ENCODE measurements around the gene AMBP.
A peak's percentile ranks its signal among the peaks of the same experiment; 100 is the strongest.

AMBP gene

DNA sequence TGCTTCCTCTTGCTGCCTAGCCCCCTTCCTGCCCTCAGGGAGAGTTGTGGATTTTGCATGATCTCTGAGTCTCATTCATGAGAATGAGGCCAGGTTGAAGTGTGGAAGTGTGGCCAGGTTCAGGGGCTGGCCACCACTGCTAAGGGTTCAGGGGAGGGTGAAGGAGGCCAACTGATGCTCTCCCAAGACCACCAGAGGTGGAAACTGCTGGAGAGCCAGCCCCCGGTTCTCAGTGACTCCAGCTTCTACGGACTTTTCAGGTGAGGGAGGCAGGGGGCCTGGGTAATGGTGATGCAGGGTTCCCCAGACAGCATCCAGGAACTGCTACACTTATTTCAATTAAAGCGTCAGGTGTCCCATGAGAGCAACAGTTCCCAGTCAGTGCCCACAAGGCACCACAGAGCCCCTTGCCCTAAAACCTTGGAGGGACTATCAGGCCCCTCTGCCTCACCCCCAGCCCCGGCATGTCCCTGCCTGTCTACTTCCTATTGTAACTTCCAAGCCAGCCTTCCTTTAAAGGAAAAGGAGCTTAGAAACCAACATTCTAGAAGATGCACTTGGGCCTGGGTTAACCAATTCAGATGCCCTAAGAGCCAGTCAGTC, 50.1 kb downstream of the AMBP start:
- no peaks in the 10 kb centered on the region for H3K4me1 Mint-ChIP-seq
- no peaks in the 10 kb centered on the region for H3K36me3 Mint-ChIP-seq
- no peak overlapping the region for H3K27ac Mint-ChIP-seq
- no peak overlapping the region for H3K4me3 Mint-ChIP-seq
- peaks cover 15% of the 10 kb centered on the region for H3K9me3 Mint-ChIP-seq
- no peak for ATAC-seq
- DNase-seq (ENCODE audit: low spot score in 2 of 2), result no peak

DNA sequence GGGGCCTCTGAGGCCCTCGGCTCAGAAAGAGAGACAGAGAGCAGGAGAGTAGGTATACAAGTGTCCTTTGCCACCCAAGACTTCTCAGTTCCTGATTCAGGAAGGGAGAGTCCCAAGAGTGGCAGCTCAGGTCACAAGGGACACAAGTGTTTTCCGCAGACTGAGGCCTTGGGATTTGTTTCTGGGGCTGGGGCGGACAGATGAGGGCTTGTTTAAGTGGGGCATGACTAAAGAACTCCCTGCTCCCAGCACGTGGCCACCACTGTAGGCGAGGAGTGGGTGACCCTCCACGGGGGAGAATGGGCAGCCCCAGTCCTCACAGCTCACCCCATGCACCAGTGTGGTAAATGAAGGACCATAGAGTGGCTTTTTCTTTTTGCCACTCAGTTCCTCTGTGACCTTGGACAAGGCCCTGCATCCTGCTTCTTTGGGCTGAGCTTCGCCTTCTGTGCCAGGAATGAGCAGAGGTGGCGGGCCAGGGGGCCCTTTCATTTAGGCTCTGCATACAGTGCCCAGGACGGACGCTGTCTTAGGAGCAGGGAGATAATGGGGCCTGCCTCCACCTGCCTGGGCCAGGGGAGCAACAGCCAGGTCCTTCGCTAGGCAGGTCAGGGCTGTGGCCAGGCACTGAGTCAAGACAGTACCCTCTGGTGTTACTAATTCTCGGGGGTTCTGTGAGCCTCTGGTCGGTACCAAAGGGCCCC, 50.8 kb downstream of the AMBP start:
- ATAC-seq, result no peak

DNA sequence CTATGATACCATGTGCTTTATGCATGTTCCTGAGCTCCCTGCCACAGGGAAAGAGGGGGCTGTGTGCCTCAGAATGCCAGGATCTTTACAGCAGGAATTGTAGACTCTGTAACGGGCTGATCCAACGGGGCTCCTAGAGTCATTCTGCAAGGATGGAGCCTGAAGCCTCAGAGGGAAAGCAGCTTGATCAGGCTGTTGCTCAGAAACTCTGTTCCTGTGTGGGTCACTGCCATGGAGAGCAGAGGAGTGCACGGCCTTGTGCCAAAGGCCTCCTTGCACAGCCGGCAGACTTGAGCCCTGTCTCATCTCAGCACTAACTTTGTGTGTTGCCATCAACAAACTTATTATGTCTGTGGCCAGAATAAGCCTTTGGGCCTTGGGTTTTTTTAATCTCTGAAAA, 51.8 kb downstream of the AMBP start:
- no peak overlapping the region for H3K27ac Mint-ChIP-seq
- H3K36me3 Mint-ChIP-seq, result no peaks in the 10 kb centered on the region
- no peaks in the 10 kb centered on the region for H3K4me1 Mint-ChIP-seq
- no peak overlapping the region for H3K4me3 Mint-ChIP-seq
- peaks cover 18% of the 10 kb centered on the region for H3K9me3 Mint-ChIP-seq
- peak in 1 of 2 donors; percentile 32 for DNase-seq (ENCODE audit: low spot score in 2 of 2)
- no peak for ATAC-seq

More for the DNA sequence above, 50.8 kb downstream of the AMBP start:
- peaks cover 18% of the 10 kb centered on the region for H3K9me3 Mint-ChIP-seq
- peak in 1 of 2 donors; percentile 45 for DNase-seq (ENCODE audit: low spot score in 2 of 2)
- H3K4me3 Mint-ChIP-seq, result no peak overlapping the region
- no peaks in the 10 kb centered on the region for H3K4me1 Mint-ChIP-seq
- no peak overlapping the region for H3K27ac Mint-ChIP-seq
- H3K36me3 Mint-ChIP-seq, result no peaks in the 10 kb centered on the region

DNA sequence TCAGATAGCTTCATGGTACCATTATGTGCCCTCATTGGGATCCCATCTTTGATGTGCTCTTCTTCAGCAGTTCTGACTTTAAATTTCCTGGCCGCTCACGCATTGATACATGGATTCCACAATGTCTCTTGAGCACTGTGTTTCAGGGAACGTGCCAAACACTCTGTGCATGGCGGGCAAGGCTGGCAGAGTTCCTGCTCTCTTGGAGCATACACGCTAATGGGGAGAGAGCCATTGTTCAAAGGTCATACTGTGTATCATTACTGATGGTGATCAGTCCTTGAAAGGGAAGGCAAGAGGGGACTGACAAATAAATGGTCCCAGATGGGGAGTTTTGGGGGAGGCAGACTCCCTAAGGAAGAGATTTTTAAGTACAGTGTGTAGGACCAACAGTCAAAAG, 52.3 kb downstream of the AMBP start:
- no peaks in the 10 kb centered on the region for H3K4me1 Mint-ChIP-seq

DNA sequence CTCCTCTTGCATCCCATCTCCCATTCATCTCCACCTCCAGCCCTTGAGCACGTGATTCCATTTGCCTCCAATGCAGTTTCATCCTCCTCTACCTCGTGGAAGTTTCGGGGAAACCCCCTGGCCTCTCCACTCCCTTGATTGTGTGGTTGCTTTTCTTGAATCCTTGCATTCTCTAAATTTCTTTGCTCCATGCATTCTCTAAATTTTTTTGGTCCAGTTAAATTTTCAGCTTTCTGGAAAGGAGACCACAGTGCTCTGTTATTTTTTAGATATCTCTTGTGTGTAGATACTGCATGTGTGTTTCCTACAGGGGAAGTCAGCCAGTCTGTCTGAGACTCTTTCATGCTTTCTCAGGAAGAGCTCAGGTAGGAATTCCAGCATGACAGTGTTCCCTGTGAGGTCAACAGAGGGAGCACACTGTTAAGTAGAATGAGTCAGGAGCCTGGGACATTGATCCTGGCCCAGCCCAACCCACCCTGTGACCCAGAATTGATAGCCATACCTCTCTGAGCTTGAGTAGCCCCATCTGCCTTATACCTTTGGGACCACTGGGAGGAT, 52.8 kb downstream of the AMBP start:
- H3K27ac Mint-ChIP-seq, result no peak overlapping the region
- no peaks in the 10 kb centered on the region for H3K36me3 Mint-ChIP-seq
- H3K4me3 Mint-ChIP-seq, result no peak overlapping the region
- no peaks in the 10 kb centered on the region for H3K4me1 Mint-ChIP-seq
- ATAC-seq (no peak), DNase-seq (ENCODE audit: low spot score in 2 of 2) (no peak)
- peaks cover 18% of the 10 kb centered on the region for H3K9me3 Mint-ChIP-seq

More for the DNA sequence above, 52.3 kb downstream of the AMBP start:
- H3K9me3 Mint-ChIP-seq, result peaks cover 18% of the 10 kb centered on the region
- no peak for ATAC-seq
- DNase-seq (ENCODE audit: low spot score in 2 of 2), result no peak
- H3K36me3 Mint-ChIP-seq, result no peaks in the 10 kb centered on the region
- no peak overlapping the region for H3K4me3 Mint-ChIP-seq
- H3K27ac Mint-ChIP-seq, result no peak overlapping the region

DNA sequence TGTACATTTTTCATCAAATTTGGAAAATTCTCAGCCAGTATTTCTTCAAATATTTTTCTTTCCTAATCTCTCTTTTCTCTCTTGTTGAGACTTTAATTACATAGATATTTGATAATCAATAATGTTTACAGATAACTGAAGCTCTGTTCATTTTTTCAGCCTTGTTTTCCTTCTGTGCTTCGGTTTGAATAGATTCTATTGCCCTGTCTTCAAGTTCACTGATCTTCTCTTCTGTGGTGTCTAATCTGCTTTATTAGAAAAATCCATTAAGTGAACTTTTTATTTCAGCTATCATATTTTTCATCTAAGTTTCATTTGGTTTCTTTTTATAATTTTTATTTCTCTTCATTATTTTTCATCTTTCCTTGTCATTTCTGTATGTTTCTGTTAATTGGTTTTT, 54.1 kb downstream of the AMBP start:
- no peak for ATAC-seq

DNA sequence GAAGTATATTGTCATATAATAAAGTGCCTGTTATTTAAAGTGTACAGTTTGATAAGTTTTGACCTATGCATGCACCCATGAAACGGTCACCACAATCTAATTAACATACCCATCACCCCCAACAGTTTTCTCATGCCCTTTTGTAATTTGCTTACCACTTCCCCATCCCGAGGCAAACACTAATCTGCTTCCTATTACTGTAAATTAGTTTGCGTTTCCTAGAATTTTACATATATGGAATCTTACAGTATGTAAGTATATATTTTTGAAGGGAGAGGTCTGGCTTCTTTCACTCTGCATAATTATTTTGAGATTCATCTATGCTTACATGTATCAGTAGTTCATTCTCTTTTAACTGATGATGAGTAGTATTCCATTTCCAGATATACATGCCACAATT, 56.5 kb downstream of the AMBP start:
- no peaks in the 10 kb centered on the region for H3K4me1 Mint-ChIP-seq
- no peak overlapping the region for H3K4me3 Mint-ChIP-seq
- no peak for DNase-seq (ENCODE audit: low spot score in 2 of 2)
- H3K9me3 Mint-ChIP-seq, result peaks cover 18% of the 10 kb centered on the region
- H3K36me3 Mint-ChIP-seq, result no peaks in the 10 kb centered on the region
- no peak for ATAC-seq
- no peak overlapping the region for H3K27ac Mint-ChIP-seq

More for the DNA sequence above, 54.1 kb downstream of the AMBP start:
- Mint-ChIP-seq H3K4me1 (no peaks in the 10 kb centered on the region), H3K9me3 (peaks cover 18% of the 10 kb centered on the region), H3K4me3 (no peak overlapping the region), H3K27ac (no peak overlapping the region), H3K36me3 (no peaks in the 10 kb centered on the region)
- DNase-seq (ENCODE audit: low spot score in 2 of 2), result no peak

DNA sequence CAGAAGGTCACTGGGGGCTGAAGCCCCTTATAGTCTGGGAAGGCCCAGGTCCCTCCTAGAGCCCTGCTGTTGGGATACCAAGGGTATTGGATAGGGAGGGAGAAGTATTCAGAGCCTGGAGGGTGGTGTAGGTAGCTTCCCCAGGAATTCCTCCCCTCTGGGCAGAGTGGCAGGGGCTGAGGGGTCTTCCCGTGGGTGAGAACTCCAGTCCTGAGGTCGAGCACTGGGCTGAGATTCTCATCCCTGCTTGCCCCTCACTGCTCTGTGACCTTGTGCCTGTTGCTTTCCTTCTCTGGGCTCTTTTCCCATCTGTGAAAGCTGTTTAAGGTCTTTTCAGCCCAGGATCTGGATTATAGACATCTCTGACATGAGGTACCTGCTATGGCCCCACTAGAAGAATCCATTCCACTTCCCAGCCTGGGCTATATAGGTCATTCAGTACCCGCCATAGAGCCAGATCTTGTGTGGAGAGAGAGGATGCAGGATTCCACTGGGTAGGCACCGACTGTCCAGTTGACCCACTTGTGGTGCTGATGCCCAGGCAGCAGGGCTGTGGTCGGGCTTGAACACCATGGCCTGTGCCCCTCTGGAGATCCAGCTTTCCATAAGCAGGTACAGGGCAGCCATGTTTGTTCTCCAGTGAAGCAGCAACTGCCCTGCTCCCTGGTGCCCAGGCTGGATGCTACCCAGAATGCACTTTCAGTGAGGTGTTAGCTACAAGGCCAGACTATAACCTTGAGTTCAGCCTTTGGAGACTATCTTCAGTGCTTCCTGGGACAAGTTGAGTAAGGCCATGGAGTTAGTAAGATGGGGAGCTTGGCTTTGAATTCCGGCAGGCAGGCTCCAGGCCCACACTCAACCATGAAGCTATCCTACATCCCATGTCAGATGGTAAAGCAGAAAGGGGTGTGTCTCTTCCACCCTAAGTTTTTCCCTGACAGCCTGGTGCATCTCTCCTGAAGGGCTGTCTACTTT, 60.1 kb downstream of the AMBP start:
- no peaks in the 10 kb centered on the region for H3K4me1 Mint-ChIP-seq
- H3K9me3 Mint-ChIP-seq, result peaks cover 4% of the 10 kb centered on the region

DNA sequence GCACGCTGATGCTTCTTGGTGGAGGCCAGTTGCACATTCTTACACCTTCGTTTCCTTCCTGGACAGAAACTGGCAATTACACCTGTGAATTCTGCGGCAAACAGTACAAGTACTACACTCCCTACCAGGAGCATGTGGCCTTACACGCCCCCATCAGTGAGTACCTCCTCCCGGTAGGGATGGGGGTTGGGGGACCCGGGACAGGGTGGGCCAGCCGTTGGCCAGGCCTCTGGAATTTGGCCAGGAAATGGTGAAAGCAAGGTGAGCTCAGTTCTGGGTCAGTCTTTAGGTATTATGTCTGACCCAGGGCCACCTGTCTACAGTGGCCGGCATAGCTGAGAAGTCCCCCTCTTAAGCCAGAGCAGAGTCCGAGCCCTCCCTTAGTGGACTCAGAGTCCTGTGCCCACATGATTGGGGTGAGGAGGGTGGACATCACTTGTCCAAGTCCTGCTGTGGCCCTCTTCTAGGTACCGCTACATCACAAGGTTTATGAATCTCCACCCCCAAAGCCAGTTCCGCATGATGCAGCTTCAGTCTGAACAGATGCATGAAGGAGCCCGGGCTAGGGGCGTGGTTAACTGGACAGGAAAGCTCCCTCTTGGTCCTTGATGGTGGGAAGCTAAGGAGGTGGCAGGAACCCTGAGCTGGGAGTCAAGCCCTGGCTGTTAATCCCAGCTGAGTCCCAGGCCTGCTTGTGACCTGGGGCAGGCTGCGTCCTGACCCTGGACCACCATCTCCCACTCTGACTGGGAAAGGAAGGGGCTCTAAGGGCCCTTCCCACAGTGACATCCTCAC, 61.3 kb downstream of the AMBP start:
- no peaks in the 10 kb centered on the region for H3K4me1 Mint-ChIP-seq
- peaks cover 3% of the 10 kb centered on the region for H3K9me3 Mint-ChIP-seq
- H3K4me3 Mint-ChIP-seq, result no peak overlapping the region
- H3K36me3 Mint-ChIP-seq, result no peaks in the 10 kb centered on the region
- no peak overlapping the region for H3K27ac Mint-ChIP-seq
- ATAC-seq, result peak; percentile 31
- no peak for DNase-seq (ENCODE audit: low spot score in 2 of 2)

More for the DNA sequence above, 60.1 kb downstream of the AMBP start:
- H3K36me3 Mint-ChIP-seq, result no peaks in the 10 kb centered on the region
- ATAC-seq (no peak), DNase-seq (ENCODE audit: low spot score in 2 of 2) (peak in 1 of 2 donors; percentile 30)
- no peak overlapping the region for H3K4me3 Mint-ChIP-seq
- H3K27ac Mint-ChIP-seq, result no peak overlapping the region

DNA sequence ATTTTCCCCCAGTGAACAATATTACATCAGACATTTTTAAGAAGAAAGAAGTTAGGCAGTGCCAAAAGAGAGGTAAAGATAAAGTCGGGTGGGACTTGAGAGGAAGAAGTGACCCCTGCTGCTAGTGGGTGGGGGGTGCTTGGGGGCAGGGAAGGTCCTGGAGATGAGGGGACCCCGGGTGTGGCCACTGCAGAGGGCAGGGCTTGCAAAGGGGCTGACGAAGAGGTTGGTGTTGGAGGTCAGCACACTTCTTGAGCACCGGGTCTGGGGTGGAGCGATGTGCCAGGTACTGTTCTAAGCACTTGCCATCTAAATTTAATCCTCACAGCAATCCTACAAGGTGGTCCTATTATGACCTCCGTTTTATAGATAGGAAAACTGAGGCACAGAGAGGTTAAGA, 62.0 kb downstream of the AMBP start:
- no peaks in the 10 kb centered on the region for H3K4me1 Mint-ChIP-seq
- H3K27ac Mint-ChIP-seq, result no peak overlapping the region
- H3K9me3 Mint-ChIP-seq, result peaks cover 5% of the 10 kb centered on the region
- DNase-seq (ENCODE audit: low spot score in 2 of 2) (no peak), ATAC-seq (no peak)
- no peak overlapping the region for H3K4me3 Mint-ChIP-seq
- no peaks in the 10 kb centered on the region for H3K36me3 Mint-ChIP-seq

DNA sequence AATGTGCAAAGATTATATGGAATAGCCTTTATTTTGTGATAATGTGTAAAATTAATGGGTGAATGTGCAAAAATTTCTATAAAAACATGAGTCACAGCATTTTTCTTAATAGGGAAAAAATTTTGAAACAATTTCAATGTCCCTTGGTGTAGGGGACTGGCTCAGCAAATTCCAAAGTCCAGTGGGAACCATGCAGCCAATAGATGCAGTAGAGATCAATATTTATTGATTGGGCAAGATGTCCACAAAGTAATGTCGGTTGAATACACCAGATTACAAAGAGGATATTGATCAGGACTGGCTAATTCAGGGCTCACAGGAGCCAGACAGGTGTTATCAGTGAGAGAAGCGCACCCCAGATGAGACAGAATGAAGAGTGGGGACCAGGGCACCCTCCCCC, 62.5 kb downstream of the AMBP start:
- no peaks in the 10 kb centered on the region for H3K36me3 Mint-ChIP-seq
- no peaks in the 10 kb centered on the region for H3K4me1 Mint-ChIP-seq
- H3K9me3 Mint-ChIP-seq, result peaks cover 5% of the 10 kb centered on the region
- no peak for ATAC-seq
- DNase-seq (ENCODE audit: low spot score in 2 of 2), result no peak
- no peak overlapping the region for H3K27ac Mint-ChIP-seq
- H3K4me3 Mint-ChIP-seq, result no peak overlapping the region

DNA sequence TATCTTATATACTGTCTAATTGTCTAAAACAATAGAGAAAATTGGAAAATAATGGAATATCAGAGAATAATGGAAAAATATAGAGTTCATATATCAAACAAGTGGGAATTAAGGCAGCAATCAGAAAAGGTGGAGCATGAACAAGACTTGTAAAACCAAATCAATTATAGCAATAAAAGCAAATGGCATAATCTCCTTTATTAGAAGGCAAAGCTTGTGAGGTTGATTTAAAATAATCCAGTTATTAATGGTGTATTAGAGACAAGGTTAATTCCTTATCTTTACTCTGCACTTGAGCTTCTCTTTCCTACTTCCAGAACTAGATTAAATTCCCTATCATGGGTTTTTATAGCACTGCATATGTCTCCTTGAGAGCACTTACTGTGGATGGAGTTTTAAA, 64.1 kb downstream of the AMBP start:
- no peaks in the 10 kb centered on the region for H3K36me3 Mint-ChIP-seq
- H3K4me1 Mint-ChIP-seq, result no peaks in the 10 kb centered on the region
- H3K9me3 Mint-ChIP-seq, result peaks cover 5% of the 10 kb centered on the region
- ATAC-seq (no peak), DNase-seq (ENCODE audit: low spot score in 2 of 2) (no peak)
- no peak overlapping the region for H3K4me3 Mint-ChIP-seq
- no peak overlapping the region for H3K27ac Mint-ChIP-seq

DNA sequence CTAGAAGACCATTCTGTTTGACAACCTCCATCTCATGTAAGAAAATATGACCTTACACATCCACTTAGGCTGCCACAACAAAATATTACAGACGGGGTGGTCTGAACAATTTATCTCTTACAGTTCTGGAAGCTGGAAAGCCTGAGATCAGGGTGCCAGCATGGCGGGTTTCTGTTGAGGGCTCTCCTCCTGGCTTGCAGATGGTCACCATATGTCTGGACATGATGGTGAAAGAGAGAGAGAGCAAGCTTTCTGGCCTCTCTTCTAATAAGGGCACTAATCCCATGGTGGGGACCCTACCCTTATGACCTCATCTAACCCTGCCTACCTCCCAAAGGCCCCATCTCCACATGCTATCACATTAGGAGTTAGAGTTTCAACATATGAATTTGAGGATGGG, 66.0 kb downstream of the AMBP start:
- DNase-seq (ENCODE audit: low spot score in 2 of 2) (peak in 1 of 2 donors; percentile 28), ATAC-seq (no peak)
- Mint-ChIP-seq H3K9me3 (peaks cover 5% of the 10 kb centered on the region), H3K27ac (no peak overlapping the region), H3K36me3 (no peaks in the 10 kb centered on the region), H3K4me1 (no peaks in the 10 kb centered on the region), H3K4me3 (no peak overlapping the region)

DNA sequence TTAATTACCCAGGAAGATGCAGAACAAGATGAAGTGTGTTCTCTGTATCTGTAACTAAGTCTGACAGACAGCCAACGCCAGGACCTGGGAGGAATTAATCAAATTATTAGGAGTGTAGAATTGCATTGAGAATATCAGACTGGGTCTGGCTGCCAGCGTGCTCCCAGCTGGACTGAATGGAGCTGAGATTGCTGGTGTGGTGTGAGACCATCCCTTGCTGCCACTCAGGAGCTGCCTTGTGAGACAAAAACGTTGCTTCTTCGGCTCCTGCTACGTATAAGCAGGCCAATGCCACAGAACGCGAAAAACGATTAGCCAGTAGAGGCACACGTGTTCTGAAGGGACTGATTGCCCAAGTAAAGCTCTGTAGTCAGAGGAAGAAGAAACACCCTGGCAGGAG, 66.8 kb downstream of the AMBP start:
- no peaks in the 10 kb centered on the region for H3K36me3 Mint-ChIP-seq
- H3K4me3 Mint-ChIP-seq, result no peak overlapping the region
- H3K27ac Mint-ChIP-seq, result no peak overlapping the region
- peaks cover 5% of the 10 kb centered on the region for H3K9me3 Mint-ChIP-seq
- ATAC-seq, result no peak
- no peaks in the 10 kb centered on the region for H3K4me1 Mint-ChIP-seq
- no peak for DNase-seq (ENCODE audit: low spot score in 2 of 2)
